HEK293 (cell line): ENCODE results near the gene SLC38A4.

ENCODE experiments used
- ZNF121 ChIP-seq: fragments of 450-650 bp; formaldehyde crosslinking; IDR thresholded peaks from 2 replicates; pipeline ENCODE4 v1.5.1; 2016; ENCODE audit warnings: missing biosample characterization, missing genetic modification characterization
- ZNF184 ChIP-seq: fragments of 450-650 bp; IDR thresholded peaks from 2 replicates; pipeline ENCODE4 v1.5.1; 2018; ENCODE audit warnings: missing biosample characterization, mild to moderate bottlenecking, missing genetic modification characterization
- ZNF776 ChIP-seq: fragments of 450-650 bp; formaldehyde crosslinking; IDR thresholded peaks from 2 replicates; pipeline ENCODE4 v1.5.0; 2017; ENCODE audit warnings: missing biosample characterization, missing genetic modification characterization, borderline replicate concordance
- TF ChIP-seq, protein P1 (sequence below): sonication (generic); formaldehyde crosslinking; IDR thresholded peaks from 2 replicates; pipeline ENCODE4 v1.8.1; 2022; ENCODE audit warnings: mild to moderate bottlenecking, moderate library complexity, missing genetic modification reagents

DNA sequence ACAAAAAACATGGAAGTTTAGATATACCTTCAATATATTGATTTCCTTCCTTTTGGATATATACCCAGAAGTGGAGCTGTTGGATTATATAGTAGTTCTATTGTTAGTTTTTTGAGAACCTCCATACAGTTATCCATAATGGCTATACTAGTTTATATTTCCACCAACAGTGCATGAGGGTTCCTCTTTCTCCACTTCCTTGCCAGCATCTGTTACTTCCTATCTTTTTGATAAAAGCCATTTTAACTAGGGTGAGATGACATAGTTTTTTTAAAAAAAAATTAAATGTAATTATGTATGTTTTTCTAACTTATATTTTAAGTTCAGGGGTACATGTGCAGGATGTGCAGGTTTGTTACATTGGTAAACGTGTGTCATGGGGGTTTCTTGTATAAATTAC lies 10.0 kb upstream of the SLC38A4 start:
- no peak for TF ChIP-seq ZNF776 (tag by site-specific recombination)
- TF ChIP-seq ZNF121 (tag by site-specific recombination): no peak
- TF ChIP-seq, protein P1, sequence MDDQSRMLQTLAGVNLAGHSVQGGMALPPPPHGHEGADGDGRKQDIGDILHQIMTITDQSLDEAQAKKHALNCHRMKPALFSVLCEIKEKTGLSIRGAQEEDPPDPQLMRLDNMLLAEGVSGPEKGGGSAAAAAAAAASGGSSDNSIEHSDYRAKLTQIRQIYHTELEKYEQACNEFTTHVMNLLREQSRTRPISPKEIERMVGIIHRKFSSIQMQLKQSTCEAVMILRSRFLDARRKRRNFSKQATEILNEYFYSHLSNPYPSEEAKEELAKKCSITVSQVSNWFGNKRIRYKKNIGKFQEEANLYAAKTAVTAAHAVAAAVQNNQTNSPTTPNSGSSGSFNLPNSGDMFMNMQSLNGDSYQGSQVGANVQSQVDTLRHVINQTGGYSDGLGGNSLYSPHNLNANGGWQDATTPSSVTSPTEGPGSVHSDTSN (CRISPR knock-in tag): no peak
- TF ChIP-seq ZNF184: no peak
